Esophagus squamous epithelium (tissue), 5 donors: ENCODE measurements around the gene LSM14B. TPM values are rescaled to one million over a fixed set of nuclear protein-coding genes. Genes with fewer than 3 reads are reported as not detected.

ENCODE experiments used
- DNase-seq: peaks from one replicate; lab custom pipeline; 2025; lab: John Stamatoyannopoulos, UW
- H3K27ac ChIP-seq, 4 donors: fragments of 200-600 bp; sonication (generic); one replicate each; pipeline ENCODE4 v1.5.1; 2016 to 2019; ENCODE audit warnings: mild to moderate bottlenecking in 1 of 4
- H3K27me3 ChIP-seq, 4 donors: fragments of 200-600 bp; sonication (generic); 1 replicate in 3 of 4; 2 replicates in 1 of 4; pipeline versions ENCODE4 v1.5.1 to v1.6.0; 2017 to 2021; ENCODE audit warnings: antibody characterized with exemption in 1 of 4
- H3K36me3 ChIP-seq, 3 donors: fragments of 200-600 bp; sonication (generic); one replicate each; pipeline ENCODE4 v1.5.1; 2016 to 2019
- H3K4me1 ChIP-seq, 3 donors: fragments of 200-600 bp; sonication (generic); one replicate each; pipeline ENCODE4 v1.5.1; 2017 to 2019
- H3K4me3 ChIP-seq, 4 donors: fragments of 200-600 bp; sonication (generic); 1 replicate in 3 of 4; 2 replicates in 1 of 4; pipeline ENCODE4 v1.5.1; 2016 to 2019; ENCODE audit warnings: mild to moderate bottlenecking in 2 of 4, moderate library complexity in 1 of 4
- H3K9me3 ChIP-seq, 3 donors: fragments of 200-600 bp; sonication (generic); one replicate each; pipeline ENCODE4 v1.5.1; 2016 to 2019
- CTCF ChIP-seq, 6 experiments: fragments of 450-650 bp in 4 of 6; fragments of 200-600 bp in 2 of 6; sonication (generic) in 2 of 6; IDR thresholded peaks; one replicate each; pipeline ENCODE4 v1.5.1; 2016 to 2019; ENCODE audit warnings: antibody characterized with exemption in 6 of 6, mild to moderate bottlenecking in 4 of 6, moderate library complexity in 4 of 6
- POLR2A ChIP-seq, 4 donors: fragments of 450-650 bp; IDR thresholded peaks; one replicate each; pipeline ENCODE4 v1.6.1; 2017; ENCODE audit warnings: antibody characterized with exemption in 4 of 4, mild to moderate bottlenecking in 4 of 4, moderate library complexity in 3 of 4
- WGBS, 2 donors: methylation state at CpG; one replicate each; pipeline ENCODE4 v1.1.5; 2018; 5-methylcytosine and 5-hydroxymethylcytosine counted together
- intact Hi-C: fragments of 100-400 bp; cut with DNase I; formaldehyde crosslinking; loops from one replicate; pipeline ENCODE4 v1.15.0; 2022
- total RNA-seq, 4 donors: library from RNA; depleted of rRNA; stranded (reverse); fragments of >200 nt; gene quantifications; one replicate each; pipeline ENCODE4 v1.1.0, GENCODE V29; 2016
- donor health status: DM: yes; HTN: yes; CAD: no.

Gene LSM14B
- total RNA-seq, 4 donors from 2014 or later, result 18.1 to 30.5 (median 21.7) TPM

GRCh38 chr20:62117362-62117646 lies 5.0 kb upstream of the LSM14B start:
- H3K9me3 ChIP-seq, result peaks cover 0 to 16% (median 5%) of the 10 kb centered on the region in 3 donors
- WGBS, 2 donors, result 51% methylated on average over 5 of the region's 9 CpGs; no CpG with 5 or more reads in 1 of the 2 donors
- H3K4me1 ChIP-seq, result peaks cover 0 to 10% (median 3%) of the 10 kb centered on the region in 3 donors
- H3K36me3 ChIP-seq, result no peaks in the 10 kb centered on the region
- intact Hi-C loops, result loop anchor here (5.0 kb wide), 1 partner anchor 40 kb away; no protein-coding TSS in a partner anchor
- H3K4me3 ChIP-seq, result no peak overlapping the region
- no peak for DNase-seq
- peaks cover 0 to 75% (median 0%) of the 10 kb centered on the region in 4 donors for H3K27me3 ChIP-seq
- TF ChIP-seq CTCF (IDR thresholded peaks at IDR 0.05) (no peak), POLR2A (IDR thresholded peaks at IDR 0.05) (no peak)
- no peak overlapping the region for H3K27ac ChIP-seq

GRCh38 chr20:62117658-62118057 lies 4.6 kb upstream of the LSM14B start:
- Histone ChIP-seq H3K36me3 (no peaks in the 10 kb centered on the region), H3K27me3 (peaks cover 0 to 71% (median 0%) of the 10 kb centered on the region in 4 donors), H3K4me1 (peaks cover 0 to 10% (median 3%) of the 10 kb centered on the region in 3 donors), H3K27ac (no peak overlapping the region), H3K4me3 (no peak overlapping the region), H3K9me3 (peaks cover 0 to 13% (median 2%) of the 10 kb centered on the region in 3 donors)
- TF ChIP-seq POLR2A (IDR thresholded peaks at IDR 0.05) (no peak), CTCF (IDR thresholded peaks at IDR 0.05) (no peak)
- intact Hi-C loops, result loop anchor here (5.0 kb wide), 1 partner anchor 40 kb away; no protein-coding TSS in a partner anchor
- 32 to 42% methylated on average over 5 of the region's 15 CpGs for WGBS, 2 donors
- DNase-seq, result no peak

GRCh38 chr20:62118113-62119043 lies 3.9 kb upstream of the LSM14B start:
- no peak for TF ChIP-seq POLR2A (IDR thresholded peaks at IDR 0.05)
- TF ChIP-seq CTCF (IDR thresholded peaks at IDR 0.05), result no peak
- Histone ChIP-seq H3K27me3 (peaks cover 0 to 64% (median 0%) of the 10 kb centered on the region in 4 donors), H3K9me3 (peaks cover 0 to 6% (median 0%) of the 10 kb centered on the region in 3 donors), H3K4me1 (peaks cover 5 to 16% (median 5%) of the 10 kb centered on the region in 3 donors), H3K36me3 (no peaks in the 10 kb centered on the region), H3K4me3 (no peak overlapping the region), H3K27ac (no peak overlapping the region)
- DNase-seq, result no peak
- intact Hi-C loops, result loop anchor here (5.0 kb wide), 1 partner anchor 41 kb away; no protein-coding TSS in a partner anchor
- WGBS, 2 donors, result 51 to 58% methylated on average over 7 to 10 of the region's 21 CpGs

GRCh38 chr20:62119115-62119514 lies 3.2 kb upstream of the LSM14B start:
- H3K36me3 ChIP-seq, result peaks cover 0 to 4% (median 0%) of the 10 kb centered on the region in 3 donors
- intact Hi-C loops, result loop anchor here (5.0 kb wide), 1 partner anchor 42 kb away; no protein-coding TSS in a partner anchor
- 71% methylated on average over 2 of the region's 5 CpGs; no CpG with 5 or more reads in 1 of the 2 donors for WGBS, 2 donors
- no peaks in the 10 kb centered on the region for H3K9me3 ChIP-seq
- H3K27me3 ChIP-seq, result peaks cover 0 to 57% (median 0%) of the 10 kb centered on the region in 4 donors
- DNase-seq, result no peak
- no peak overlapping the region for H3K27ac ChIP-seq
- TF ChIP-seq CTCF (IDR thresholded peaks at IDR 0.05), result no peak
- no peak for TF ChIP-seq POLR2A (IDR thresholded peaks at IDR 0.05)
- no peak overlapping the region for H3K4me3 ChIP-seq
- H3K4me1 ChIP-seq, result peaks cover 12 to 24% (median 12%) of the 10 kb centered on the region in 3 donors
